Fibroblast of villous mesenchyme (primary cell): Measurements from ENCODE around the gene RAB18. TPM values are rescaled to one million over a fixed set of nuclear protein-coding genes. Genes with fewer than 3 reads are reported as not detected.

ENCODE experiments used
- DNase-seq: peaks from one replicate; pipeline ENCODE4 v3.0.0-alpha.2; 2010; ENCODE audit warnings: low read depth
- H3K4me3 ChIP-seq: 2 replicates; pipeline ENCODE4 v1.5.1; 2011; ENCODE audit warnings: low read depth, mild to moderate bottlenecking, low read length
- total RNA-seq: library from RNA; depleted of rRNA; stranded (reverse); fragments of >200 nt; gene quantifications from 2 replicates; pipeline ENCODE4 v1.2.3, GENCODE V29; 2012
- TF ChIP-seq, protein P1 (sequence below): IDR thresholded peaks from 2 replicates; pipeline ENCODE4 v1.5.1; 2012; ENCODE audit warnings: low read depth, mild to moderate bottlenecking, low read length; ENCODE audit not compliant: insufficient read depth

Gene RAB18
- total RNA-seq, 1 donor: 61.7 TPM

DNA sequence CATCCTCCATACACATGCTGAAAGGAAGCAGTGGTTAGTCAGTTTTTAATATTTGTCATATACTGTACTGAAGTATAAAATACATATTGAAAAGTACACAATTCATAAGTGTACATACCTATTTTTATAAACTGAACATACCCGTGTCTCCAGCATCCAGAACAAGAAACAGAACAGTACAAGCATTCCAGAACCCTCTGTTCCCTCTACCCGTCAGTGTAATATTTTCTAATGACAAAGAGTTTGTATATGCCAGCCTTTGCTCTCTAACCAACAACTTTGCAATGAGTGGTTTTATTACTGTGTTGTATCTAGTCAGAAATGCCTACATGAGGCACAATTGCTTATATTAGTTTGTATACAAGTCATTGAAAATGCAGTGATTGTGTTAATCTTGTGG is 18.7 kb upstream of the RAB18 start:
- TF ChIP-seq, protein P1, sequence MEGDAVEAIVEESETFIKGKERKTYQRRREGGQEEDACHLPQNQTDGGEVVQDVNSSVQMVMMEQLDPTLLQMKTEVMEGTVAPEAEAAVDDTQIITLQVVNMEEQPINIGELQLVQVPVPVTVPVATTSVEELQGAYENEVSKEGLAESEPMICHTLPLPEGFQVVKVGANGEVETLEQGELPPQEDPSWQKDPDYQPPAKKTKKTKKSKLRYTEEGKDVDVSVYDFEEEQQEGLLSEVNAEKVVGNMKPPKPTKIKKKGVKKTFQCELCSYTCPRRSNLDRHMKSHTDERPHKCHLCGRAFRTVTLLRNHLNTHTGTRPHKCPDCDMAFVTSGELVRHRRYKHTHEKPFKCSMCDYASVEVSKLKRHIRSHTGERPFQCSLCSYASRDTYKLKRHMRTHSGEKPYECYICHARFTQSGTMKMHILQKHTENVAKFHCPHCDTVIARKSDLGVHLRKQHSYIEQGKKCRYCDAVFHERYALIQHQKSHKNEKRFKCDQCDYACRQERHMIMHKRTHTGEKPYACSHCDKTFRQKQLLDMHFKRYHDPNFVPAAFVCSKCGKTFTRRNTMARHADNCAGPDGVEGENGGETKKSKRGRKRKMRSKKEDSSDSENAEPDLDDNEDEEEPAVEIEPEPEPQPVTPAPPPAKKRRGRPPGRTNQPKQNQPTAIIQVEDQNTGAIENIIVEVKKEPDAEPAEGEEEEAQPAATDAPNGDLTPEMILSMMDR: no peak
- H3K4me3 ChIP-seq: no peak overlapping the region
- no peak for DNase-seq

DNA sequence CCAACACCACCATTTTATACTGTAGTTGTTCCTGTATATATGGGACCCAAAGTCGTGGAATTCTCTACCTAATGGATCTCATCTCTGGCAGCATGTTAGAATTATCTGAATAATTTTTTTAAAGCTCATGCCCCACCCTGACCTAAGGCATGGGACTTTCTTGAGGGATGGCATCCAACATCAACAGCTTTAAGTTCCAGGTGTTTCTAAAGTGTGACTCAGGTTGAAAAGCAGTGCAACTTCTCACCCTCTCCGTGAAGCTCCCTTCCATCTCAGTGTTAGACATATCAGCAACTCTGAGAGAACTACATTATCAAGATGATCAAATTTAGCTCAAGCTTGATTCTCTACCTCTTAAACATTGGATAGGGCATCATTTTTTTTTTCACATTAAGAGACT is 18.1 kb upstream of the RAB18 start:
- DNase-seq: no peak
- H3K4me3 ChIP-seq: no peak overlapping the region
- TF ChIP-seq, protein P1: no peak

DNA sequence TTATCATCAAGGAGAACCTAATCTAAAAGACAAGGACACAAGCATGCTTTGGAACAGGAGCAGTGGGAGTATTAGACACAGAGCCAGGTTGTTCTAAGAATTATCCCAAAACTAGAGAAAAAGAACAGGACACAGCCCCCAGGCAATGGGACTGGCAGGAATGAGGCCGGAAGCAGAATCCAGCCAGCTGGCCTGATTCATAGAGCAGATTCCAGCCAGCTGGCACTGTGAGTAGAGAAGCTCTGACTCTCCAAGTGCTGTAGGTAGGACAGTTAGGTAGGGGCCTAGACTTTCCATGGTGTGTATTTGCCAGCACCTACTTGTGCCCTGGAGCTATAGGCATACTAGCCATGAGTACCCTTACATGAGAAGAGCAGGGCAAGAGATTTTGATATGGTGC is 13.3 kb upstream of the RAB18 start:
- DNase-seq: no peak
- H3K4me3 ChIP-seq: no peak overlapping the region
- TF ChIP-seq, protein P1: no peak

DNA sequence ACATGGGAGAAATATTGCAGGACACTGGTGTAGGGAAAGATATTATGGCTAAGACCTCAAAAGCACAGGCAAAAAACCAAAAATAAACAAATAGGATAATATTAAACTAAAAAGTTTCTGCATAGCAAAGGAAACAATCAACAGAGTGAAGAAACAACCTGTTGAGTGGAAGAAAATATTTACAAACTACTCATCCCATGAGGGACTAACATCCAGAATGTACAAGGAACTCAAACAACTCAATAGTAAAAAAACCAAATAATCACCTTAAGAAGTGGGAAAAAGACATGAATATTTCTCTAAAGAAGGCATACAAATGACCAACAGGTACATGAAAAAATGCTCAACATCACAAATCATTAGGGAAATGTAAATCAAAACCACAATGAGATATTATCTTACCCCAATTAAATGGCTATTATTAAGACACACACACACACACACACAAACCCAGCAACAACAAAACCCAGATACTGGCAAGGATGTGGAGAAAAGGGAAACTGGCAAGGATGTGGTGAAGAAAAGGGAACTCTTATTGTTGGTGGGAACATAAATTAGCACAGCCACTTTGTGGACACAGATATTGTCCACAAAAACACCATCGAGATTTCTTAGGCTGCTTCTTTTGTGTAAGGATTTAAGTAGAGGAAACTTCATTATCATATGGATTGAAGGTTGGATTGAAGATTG is 9.8 kb upstream of the RAB18 start:
- no peak overlapping the region for H3K4me3 ChIP-seq
- no peak for DNase-seq
- TF ChIP-seq, protein P1: no peak

DNA sequence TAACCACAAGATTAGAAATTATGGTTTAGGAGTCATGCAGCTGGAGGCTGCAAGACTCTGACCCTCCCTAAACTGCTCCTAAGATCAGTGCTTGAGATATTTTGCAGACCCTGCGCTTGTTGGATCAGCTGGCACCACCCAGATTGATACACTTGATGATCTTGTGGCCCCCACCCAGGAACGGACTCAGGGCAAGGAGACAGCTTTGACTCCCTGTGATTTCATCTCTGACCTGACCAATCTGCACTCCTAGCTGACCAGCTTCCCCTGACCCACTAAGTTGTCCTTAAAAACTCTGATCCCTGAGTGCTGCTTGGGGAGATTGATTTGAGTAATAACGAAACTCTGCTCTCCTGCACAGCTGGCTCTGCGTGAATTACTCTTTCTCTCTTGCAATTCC is 8.0 kb upstream of the RAB18 start:
- H3K4me3 ChIP-seq: no peak overlapping the region
- TF ChIP-seq, protein P1: no peak
- no peak for DNase-seq

DNA sequence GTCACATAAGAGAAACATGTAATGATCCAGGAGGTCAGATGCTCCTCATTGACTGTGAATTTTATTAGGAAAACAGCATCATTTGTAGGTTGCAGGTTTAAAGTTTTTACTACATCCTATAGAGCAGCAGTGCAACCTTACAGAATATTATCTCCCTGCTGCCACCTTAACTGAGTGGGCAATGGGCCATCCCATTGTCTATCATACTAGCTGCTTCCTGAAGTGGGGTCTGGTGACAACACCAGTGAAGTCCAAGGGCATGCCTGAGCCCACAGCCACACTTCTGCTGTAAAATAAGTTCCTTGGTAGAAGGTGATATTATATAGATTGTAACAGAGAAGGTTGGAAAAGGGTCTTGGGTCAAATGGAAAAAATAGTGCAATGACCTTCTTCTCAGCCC is 4.0 kb upstream of the RAB18 start:
- no peak for DNase-seq
- TF ChIP-seq, protein P1: no peak
- no peak overlapping the region for H3K4me3 ChIP-seq

DNA sequence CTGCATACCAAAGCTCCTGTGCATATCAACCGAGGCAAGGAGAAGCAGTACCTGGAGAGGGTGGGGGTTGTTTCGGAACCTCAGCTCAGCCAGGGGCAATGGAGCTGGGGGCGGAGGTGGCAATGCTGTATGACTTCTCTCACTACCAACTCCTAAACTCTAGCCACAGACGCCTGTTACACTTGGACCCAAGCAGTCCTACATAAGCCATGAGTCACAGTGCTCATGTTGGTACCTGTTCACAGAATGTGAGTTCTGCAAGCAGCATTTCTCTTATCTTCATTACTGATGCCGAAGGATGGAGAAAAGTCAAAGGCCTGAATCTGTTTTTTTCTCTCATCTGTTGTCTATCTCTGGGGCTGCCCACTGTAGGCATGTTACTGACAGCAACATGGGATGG is 3.2 kb upstream of the RAB18 start:
- TF ChIP-seq, protein P1: no peak
- H3K4me3 ChIP-seq: no peak overlapping the region
- no peak for DNase-seq
